HEK293 (cell line): ENCODE measurements around the gene OST4.
A peak's percentile ranks its signal among the peaks of the same experiment; 100 is the strongest.

Experiments
- CTCF ChIA-PET: fragments of 350-600 bp; formaldehyde crosslinking; extraction: SDS; loops from one replicate; lab custom pipeline; 2021; ENCODE audit warnings: antibody characterized with exemption; lab: Yijun Ruan, JAX
- POLR2A ChIA-PET: fragments of 300-600 bp; formaldehyde crosslinking; extraction: SDS; loops from one replicate; lab custom pipeline; 2020; ENCODE audit warnings: antibody characterized with exemption, inconsistent platforms; lab: Yijun Ruan, JAX
- H3K27ac ChIP-seq: fragments of 200-500 bp; sonication (Bioruptor generic); 2 replicates; pipeline ENCODE4 v1.5.1; 2014; ENCODE audit warnings: low read depth, low read length, control low read depth, inconsistent platforms; ENCODE audit errors: extremely low read depth
- H3K36me3 ChIP-seq, 2 experiments: fragments of 200-500 bp in 1 of 2; sonication (Bioruptor generic) in 1 of 2; 1 replicate in 1 of 2; 2 replicates in 1 of 2; pipeline ENCODE4 v1.5.1; 2014 to 2017; ENCODE audit warnings: inconsistent platforms in 2 of 2, low read length in 2 of 2; ENCODE audit not compliant: control insufficient read depth in 2 of 2, insufficient read depth in 1 of 2
- H3K4me1 ChIP-seq: fragments of 200-500 bp; sonication (Bioruptor generic); 2 replicates; pipeline ENCODE4 v1.5.1; 2014; ENCODE audit warnings: mild to moderate bottlenecking, low read length, inconsistent platforms; ENCODE audit not compliant: control insufficient read depth, insufficient read depth
- H3K4me3 ChIP-seq: 2 replicates; pipeline ENCODE4 v1.5.1; 2011; ENCODE audit warnings: low read depth, mild to moderate bottlenecking, control low read depth, low read length, moderate library complexity
- H3K9me3 ChIP-seq: fragments of 200-500 bp; sonication (Bioruptor generic); 2 replicates; pipeline ENCODE4 v1.5.1; 2014; ENCODE audit warnings: low read depth, low read length, inconsistent platforms; ENCODE audit not compliant: control insufficient read depth, insufficient read depth
- KLF7 ChIP-seq: fragments of 450-650 bp; formaldehyde crosslinking; IDR thresholded peaks from 2 replicates; pipeline ENCODE4 v1.5.1; 2016; ENCODE audit warnings: missing biosample characterization, missing genetic modification characterization, borderline replicate concordance
- PRDM6 ChIP-seq: fragments of 450-650 bp; formaldehyde crosslinking; IDR thresholded peaks from 2 replicates; pipeline ENCODE4 v1.5.1; 2017; ENCODE audit warnings: missing biosample characterization, missing genetic modification characterization
- SETDB1 ChIP-seq: IDR thresholded peaks from one replicate; pipeline ENCODE4 v1.6.1; 2017; ENCODE audit warnings: mild to moderate bottlenecking, low read length, moderate library complexity, mixed read lengths; ENCODE audit not compliant: insufficient read length
- TSHZ1 ChIP-seq: fragments of 450-650 bp; formaldehyde crosslinking; IDR thresholded peaks from 2 replicates; pipeline ENCODE4 v1.5.1; 2016; ENCODE audit warnings: missing biosample characterization, missing genetic modification characterization, borderline replicate concordance
- ZFP3 ChIP-seq: fragments of 450-650 bp; formaldehyde crosslinking; IDR thresholded peaks from 2 replicates; pipeline ENCODE4 v1.5.1; 2016; ENCODE audit warnings: low read depth, missing biosample characterization, missing genetic modification characterization
- ZNF175 ChIP-seq: fragments of 450-650 bp; formaldehyde crosslinking; IDR thresholded peaks from 2 replicates; pipeline ENCODE4 v1.5.1; 2016; ENCODE audit warnings: missing biosample characterization, missing genetic modification characterization
- ZNF266 ChIP-seq: fragments of 450-650 bp; formaldehyde crosslinking; IDR thresholded peaks from 2 replicates; pipeline ENCODE4 v1.5.1; 2016; ENCODE audit warnings: missing biosample characterization, missing genetic modification characterization, low read depth
- ZNF350 ChIP-seq: fragments of 450-650 bp; formaldehyde crosslinking; IDR thresholded peaks from 2 replicates; pipeline ENCODE4 v1.5.0; 2017; ENCODE audit warnings: missing biosample characterization, mild to moderate bottlenecking, missing genetic modification characterization
- ZNF366 ChIP-seq: fragments of 450-650 bp; formaldehyde crosslinking; conservative IDR thresholded peaks from 2 replicates; pipeline ENCODE4 v1.5.1; 2016; ENCODE audit warnings: missing biosample characterization, missing genetic modification characterization
- ZNF449 ChIP-seq: fragments of 450-650 bp; formaldehyde crosslinking; IDR thresholded peaks from 2 replicates; pipeline ENCODE4 v1.5.1; 2017; ENCODE audit warnings: missing biosample characterization, mild to moderate bottlenecking, missing genetic modification characterization, moderate library complexity
- ZNF501 ChIP-seq: fragments of 450-650 bp; formaldehyde crosslinking; IDR thresholded peaks from 2 replicates; pipeline ENCODE4 v1.5.1; 2016; ENCODE audit warnings: missing biosample characterization, missing genetic modification characterization
- ZNF513 ChIP-seq: fragments of 450-650 bp; IDR thresholded peaks from 2 replicates; pipeline ENCODE4 v1.5.1; 2018; ENCODE audit warnings: missing biosample characterization, missing genetic modification characterization
- ZNF558 ChIP-seq: fragments of 450-650 bp; formaldehyde crosslinking; IDR thresholded peaks from 2 replicates; pipeline ENCODE4 v1.5.1; 2016; ENCODE audit warnings: missing biosample characterization, missing genetic modification characterization
- ZNF580 ChIP-seq: fragments of 450-650 bp; formaldehyde crosslinking; IDR thresholded peaks from 2 replicates; pipeline ENCODE4 v1.5.1; 2016; ENCODE audit warnings: missing biosample characterization, missing genetic modification characterization
- ZNF629 ChIP-seq: fragments of 450-650 bp; formaldehyde crosslinking; IDR thresholded peaks from 2 replicates; pipeline ENCODE4 v1.5.1; 2017; ENCODE audit warnings: missing biosample characterization, missing genetic modification characterization
- ZSCAN16 ChIP-seq: fragments of 450-650 bp; formaldehyde crosslinking; IDR thresholded peaks from 2 replicates; pipeline ENCODE4 v1.5.1; 2016; ENCODE audit warnings: missing biosample characterization, missing genetic modification characterization
- ZXDB ChIP-seq: fragments of 450-650 bp; formaldehyde crosslinking; IDR thresholded peaks from 2 replicates; pipeline ENCODE4 v1.5.1; 2016; ENCODE audit warnings: missing biosample characterization, missing genetic modification characterization
- TF ChIP-seq, protein P1 (sequence below): fragments of 450-650 bp; formaldehyde crosslinking; IDR thresholded peaks from 2 replicates; pipeline ENCODE4 v1.5.1; 2016; ENCODE audit warnings: missing biosample characterization, missing genetic modification characterization
- TF ChIP-seq, protein P2 (sequence below): fragments of 450-650 bp; formaldehyde crosslinking; optimal IDR thresholded peaks from 2 replicates; pipeline ENCODE3; 2016; ENCODE audit warnings: missing biosample characterization, mild to moderate bottlenecking, missing genetic modification characterization

The OST4 gene

DNA sequence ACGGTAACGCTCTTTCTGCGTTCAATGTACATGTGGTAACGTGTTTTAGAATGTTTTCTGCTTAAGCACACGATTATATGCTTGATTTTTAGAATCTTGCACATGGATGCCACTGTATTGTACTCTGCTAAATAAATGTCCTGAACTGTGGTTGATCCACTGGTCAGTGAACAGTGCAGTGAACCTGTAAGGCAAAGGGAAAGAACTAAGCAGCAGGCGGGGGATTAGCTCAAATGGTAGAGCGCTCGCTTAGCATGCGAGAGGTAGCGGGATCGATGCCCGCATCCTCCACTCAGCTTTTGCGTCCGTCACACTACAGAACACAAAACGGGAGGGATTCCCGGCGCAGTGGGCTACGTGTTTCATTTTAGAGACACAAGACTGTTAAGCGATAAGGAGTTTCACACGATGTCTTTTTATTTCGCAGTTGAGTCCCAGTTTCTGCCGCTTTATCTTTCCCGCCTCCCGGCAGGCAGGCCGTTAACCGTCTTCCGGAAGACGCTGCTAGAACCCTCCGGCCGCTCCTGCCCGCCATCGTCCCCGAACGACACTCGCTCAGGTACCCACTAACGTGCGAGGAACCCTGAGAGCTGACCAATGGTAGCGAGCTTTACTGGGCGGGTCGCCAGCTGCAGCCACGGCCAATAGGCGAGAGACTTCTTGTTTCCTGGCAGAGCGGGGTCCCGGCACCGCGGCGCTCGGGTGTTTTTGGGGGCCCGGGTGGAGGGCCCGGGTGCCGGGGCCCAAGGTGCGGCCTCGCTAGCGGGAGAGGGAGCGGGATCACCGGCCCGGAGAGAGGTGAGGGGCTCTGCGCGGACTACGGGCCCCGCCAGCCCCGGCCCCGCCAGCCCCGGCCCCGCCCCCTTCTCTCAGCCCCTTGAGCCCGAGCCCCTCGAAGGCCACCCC lies 20.2 kb downstream of the OST4 start, which contains the start of gene AGBL5 (continued):
- TF ChIP-seq ZFP3 (tag by site-specific recombination) (no peak; the same call in 1 of the 2 replicates), ZNF580 (tag by site-specific recombination) (peak; percentile 73), ZNF629 (tag by site-specific recombination) (peak; percentile 71), ZXDB (tag by site-specific recombination) (peak; percentile 86), SETDB1 (peak; percentile 55), ZSCAN16 (no peak), ZNF449 (tag by site-specific recombination) (peak; percentile 24; the same call in 1 of the 2 replicates), TSHZ1 (tag by site-specific recombination) (0 out of 2 replicates have a peak, but pooled peaks have one; percentile 19), ZNF175 (tag by site-specific recombination) (no peak)
- TF ChIP-seq, protein P1, sequence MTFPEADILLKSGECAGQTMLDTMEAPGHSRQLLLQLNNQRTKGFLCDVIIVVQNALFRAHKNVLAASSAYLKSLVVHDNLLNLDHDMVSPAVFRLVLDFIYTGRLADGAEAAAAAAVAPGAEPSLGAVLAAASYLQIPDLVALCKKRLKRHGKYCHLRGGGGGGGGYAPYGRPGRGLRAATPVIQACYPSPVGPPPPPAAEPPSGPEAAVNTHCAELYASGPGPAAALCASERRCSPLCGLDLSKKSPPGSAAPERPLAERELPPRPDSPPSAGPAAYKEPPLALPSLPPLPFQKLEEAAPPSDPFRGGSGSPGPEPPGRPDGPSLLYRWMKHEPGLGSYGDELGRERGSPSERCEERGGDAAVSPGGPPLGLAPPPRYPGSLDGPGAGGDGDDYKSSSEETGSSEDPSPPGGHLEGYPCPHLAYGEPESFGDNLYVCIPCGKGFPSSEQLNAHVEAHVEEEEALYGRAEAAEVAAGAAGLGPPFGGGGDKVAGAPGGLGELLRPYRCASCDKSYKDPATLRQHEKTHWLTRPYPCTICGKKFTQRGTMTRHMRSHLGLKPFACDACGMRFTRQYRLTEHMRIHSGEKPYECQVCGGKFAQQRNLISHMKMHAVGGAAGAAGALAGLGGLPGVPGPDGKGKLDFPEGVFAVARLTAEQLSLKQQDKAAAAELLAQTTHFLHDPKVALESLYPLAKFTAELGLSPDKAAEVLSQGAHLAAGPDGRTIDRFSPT, result peak; percentile 67; the same call in 1 of the 2 replicates

GRCh38 chr2:27050281-27050995 lies 21.0 kb downstream of the OST4 start:
- CTCF ChIA-PET, result interaction anchor here (0.7 to 1.6 kb wide), 7 partner anchors 18 to 270 kb away, joined by 3 to 7 read pairs (median 3); no protein-coding TSS in a partner anchor
- peaks cover 4% of the 10 kb centered on the region for H3K4me1 ChIP-seq
- H3K27ac ChIP-seq, result peak overlapping the region; percentile 73
- H3K4me3 ChIP-seq, result peak overlapping the region; percentile 82
- POLR2A ChIA-PET, result interaction anchor here (0.6 to 3.7 kb wide), 25 partner anchors 9 to 314 kb away, joined by 3 to 61 read pairs (median 5); partner anchors contain the start of genes ATRAID, CAD, GTF3C2 and KHK
- no peaks in the 10 kb centered on the region for H3K9me3 ChIP-seq
- H3K36me3 ChIP-seq, result peaks cover 10 to 28% of the 10 kb centered on the region in 2 experiments
- no peak for TF ChIP-seq PRDM6 (tag by site-specific recombination)
- TF ChIP-seq ZNF366, result no peak
- no peak for TF ChIP-seq ZNF350
- TF ChIP-seq ZNF501 (tag by site-specific recombination), result peak; percentile 47
- no peak for TF ChIP-seq ZNF513 (tag by site-specific recombination)
- no peak for TF ChIP-seq ZNF558 (tag by site-specific recombination)
- TF ChIP-seq KLF7 (tag by site-specific recombination), result peak; percentile 99
- TF ChIP-seq, protein P2, sequence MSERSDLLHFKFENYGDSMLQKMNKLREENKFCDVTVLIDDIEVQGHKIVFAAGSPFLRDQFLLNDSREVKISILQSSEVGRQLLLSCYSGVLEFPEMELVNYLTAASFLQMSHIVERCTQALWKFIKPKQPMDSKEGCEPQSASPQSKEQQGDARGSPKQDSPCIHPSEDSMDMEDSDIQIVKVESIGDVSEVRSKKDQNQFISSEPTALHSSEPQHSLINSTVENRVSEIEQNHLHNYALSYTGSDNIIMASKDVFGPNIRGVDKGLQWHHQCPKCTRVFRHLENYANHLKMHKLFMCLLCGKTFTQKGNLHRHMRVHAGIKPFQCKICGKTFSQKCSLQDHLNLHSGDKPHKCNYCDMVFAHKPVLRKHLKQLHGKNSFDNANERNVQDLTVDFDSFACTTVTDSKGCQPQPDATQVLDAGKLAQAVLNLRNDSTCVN (tag by site-specific recombination), result peak; percentile 88
- no peak for TF ChIP-seq ZNF266 (tag by site-specific recombination)
